HepG2 (cell line): Measurements from ENCODE around the gene CALR. TPM values are rescaled to one million over a fixed set of nuclear protein-coding genes. Genes with fewer than 3 reads are reported as not detected.

Source experiments
- AHR ChIP-seq: IDR thresholded peaks from 2 replicates; pipeline ENCODE4 v1.6.1; 2018; ENCODE audit warnings: missing genetic modification reagents, missing compliant biosample characterization
- ATF1 ChIP-seq: IDR thresholded peaks from 2 replicates; pipeline ENCODE4 v1.6.1; 2016; ENCODE audit warnings: mild to moderate bottlenecking, control low read depth
- CENPX ChIP-seq: sonication (generic); formaldehyde crosslinking; IDR thresholded peaks from 2 replicates; pipeline ENCODE4 v1.9.0; 2021; ENCODE audit warnings: mild to moderate bottlenecking, missing genetic modification reagents, moderate library complexity
- NFAT5 ChIP-seq: sonication (generic); formaldehyde crosslinking; IDR thresholded peaks from 2 replicates; pipeline ENCODE4 v1.4.0; 2020; ENCODE audit warnings: missing genetic modification reagents
- RFX3 ChIP-seq: IDR thresholded peaks from 2 replicates; pipeline ENCODE4 v1.6.1; 2016; ENCODE audit warnings: missing biosample characterization, missing genetic modification reagents
- RXRA ChIP-seq: sonication (generic); formaldehyde crosslinking; IDR thresholded peaks from 2 replicates; pipeline ENCODE4 v1.5.1; 2020; ENCODE audit warnings: missing genetic modification reagents
- SATB2 ChIP-seq: sonication (generic); formaldehyde crosslinking; IDR thresholded peaks from 2 replicates; pipeline ENCODE4 v1.5.0; 2020; ENCODE audit warnings: missing genetic modification reagents
- SOX13 ChIP-seq, 3 experiments: fragments of 450-650 bp in 1 of 3; sonication (generic) in 1 of 3; formaldehyde crosslinking in 1 of 3; IDR thresholded peaks in 2 of 3; conservative IDR thresholded peaks in 1 of 3; 2 replicates each; pipeline versions ENCODE4 v1.5.0 to v1.6.1; 2016 to 2020; ENCODE audit warnings: antibody characterized with exemption in 1 of 3, mild to moderate bottlenecking in 1 of 3, missing compliant biosample characterization in 1 of 3, missing genetic modification reagents in 1 of 3, moderate library complexity in 1 of 3
- ZBTB25 ChIP-seq: IDR thresholded peaks from 2 replicates; pipeline ENCODE4 v1.6.1; 2018; ENCODE audit warnings: missing genetic modification reagents
- ZFX ChIP-seq: sonication (generic); formaldehyde crosslinking; IDR thresholded peaks from 2 replicates; pipeline ENCODE4 v1.4.0; 2020; ENCODE audit warnings: mild to moderate bottlenecking, low read depth, missing genetic modification reagents, moderate library complexity
- ZNF207 ChIP-seq: fragments of 450-650 bp; IDR thresholded peaks from 2 replicates; pipeline ENCODE4 v1.6.1; 2016; ENCODE audit warnings: antibody characterized with exemption, borderline replicate concordance
- ZNF282 ChIP-seq: fragments of 450-650 bp; IDR thresholded peaks from 2 replicates; pipeline ENCODE4 v1.6.1; 2018; ENCODE audit not compliant: partially characterized antibody
- ZNF660 ChIP-seq: sonication (generic); formaldehyde crosslinking; IDR thresholded peaks from 2 replicates; pipeline ENCODE4 v1.5.1; 2020; ENCODE audit warnings: mild to moderate bottlenecking, low read depth, missing genetic modification reagents, borderline replicate concordance
- ZNF674 ChIP-seq: sonication (generic); formaldehyde crosslinking; IDR thresholded peaks from 2 replicates; pipeline ENCODE4 v1.5.0; 2020; ENCODE audit warnings: low read depth, mild to moderate bottlenecking, missing genetic modification reagents
- ZNF792 ChIP-seq: IDR thresholded peaks from 2 replicates; pipeline ENCODE4 v1.6.1; 2016
- ZNF816 ChIP-seq: sonication (generic); formaldehyde crosslinking; IDR thresholded peaks from 2 replicates; pipeline ENCODE4 v1.8.0; 2022; ENCODE audit warnings: missing genetic modification reagents, mild to moderate bottlenecking, borderline replicate concordance
- polyA plus RNA-seq, 8 experiments: library from polyadenylated mRNA; depleted of rRNA in 3 of 8; stranded (reverse) in 7 of 8; unstranded in 1 of 8; fragments of >200 nt; fragmentation: Illumina TruSeq in 4 of 8; extraction: Trizol in 4 of 8; gene quantifications; 2 replicates each; pipeline versions ENCODE4 v1.2.1 to v1.2.3, GENCODE V29; 2011 to 2016; ENCODE audit warnings: low read depth in 4 of 8, missing spikeins in 1 of 8, mixed read lengths in 1 of 8; ENCODE audit not compliant: insufficient read depth in 1 of 8
- total RNA-seq, 5 experiments: library from RNA; depleted of rRNA; stranded (reverse); fragments of >200 nt; fragmentation: Illumina TruSeq; extraction: Trizol; gene quantifications; 2 replicates each; pipeline ENCODE4 v1.2.3, GENCODE V29; 2016; ENCODE audit warnings: low read depth in 1 of 5
- TF ChIP-seq, protein P1 (sequence below): IDR thresholded peaks from 2 replicates; pipeline ENCODE4 v1.6.1; 2016
- TF ChIP-seq, protein P2 (sequence below): sonication (generic); formaldehyde crosslinking; IDR thresholded peaks from 2 replicates; pipeline ENCODE4 v1.8.0; 2022; ENCODE audit warnings: missing genetic modification reagents, mild to moderate bottlenecking, moderate library complexity, borderline replicate concordance

CALR gene
- total and polyA plus RNA-seq, 2 of the 13 experiments (the other 11 are each of a cell fraction or from before 2014, with no cell fraction given): 898 to 934 TPM

DNA sequence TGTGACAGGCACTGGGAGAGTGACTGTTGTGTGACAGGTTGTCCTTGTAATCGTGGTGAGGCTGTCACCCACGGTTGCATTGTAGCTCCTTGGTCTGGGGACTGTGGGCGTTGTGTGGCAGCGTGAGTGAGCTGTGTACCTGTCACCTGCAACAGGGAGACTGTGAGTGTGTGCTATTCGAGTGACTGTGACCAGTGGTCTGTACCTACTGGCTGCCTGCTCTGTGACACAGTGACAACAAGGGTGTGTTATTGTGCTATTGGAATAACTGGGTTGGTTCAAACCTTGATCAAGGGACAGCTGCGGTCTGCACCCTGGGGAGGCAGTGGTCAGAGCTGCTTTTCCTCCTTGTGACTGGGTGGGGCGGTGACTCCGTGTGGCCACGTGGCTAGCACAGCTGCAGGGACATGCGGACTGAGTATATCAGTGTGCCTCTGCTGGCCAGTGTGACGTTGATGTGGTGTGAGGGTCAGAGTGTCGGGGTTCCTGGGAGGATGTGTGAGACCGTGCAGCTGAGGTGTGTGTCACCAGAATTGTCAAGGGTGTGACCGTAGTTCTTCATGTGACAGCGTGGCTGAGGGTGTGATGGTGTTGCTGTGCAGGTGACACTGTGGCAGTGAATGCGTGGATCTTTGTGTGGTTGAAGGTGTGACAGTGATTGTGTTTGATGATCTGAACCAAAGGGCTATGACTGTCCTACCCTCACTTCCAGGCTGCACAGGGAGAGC is 46.8 kb downstream of the CALR start (continued):
- TF ChIP-seq, protein P1, sequence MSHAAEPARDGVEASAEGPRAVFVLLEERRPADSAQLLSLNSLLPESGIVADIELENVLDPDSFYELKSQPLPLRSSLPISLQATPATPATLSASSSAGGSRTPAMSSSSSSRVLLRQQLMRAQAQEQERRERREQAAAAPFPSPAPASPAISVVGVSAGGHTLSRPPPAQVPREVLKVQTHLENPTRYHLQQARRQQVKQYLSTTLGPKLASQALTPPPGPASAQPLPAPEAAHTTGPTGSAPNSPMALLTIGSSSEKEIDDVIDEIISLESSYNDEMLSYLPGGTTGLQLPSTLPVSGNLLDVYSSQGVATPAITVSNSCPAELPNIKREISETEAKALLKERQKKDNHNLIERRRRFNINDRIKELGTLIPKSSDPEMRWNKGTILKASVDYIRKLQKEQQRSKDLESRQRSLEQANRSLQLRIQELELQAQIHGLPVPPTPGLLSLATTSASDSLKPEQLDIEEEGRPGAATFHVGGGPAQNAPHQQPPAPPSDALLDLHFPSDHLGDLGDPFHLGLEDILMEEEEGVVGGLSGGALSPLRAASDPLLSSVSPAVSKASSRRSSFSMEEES: peak; percentile 77
- TF ChIP-seq ZBTB25 (no peak; the same call in 1 of the 2 replicates), ZNF207 (no peak), NFAT5 (CRISPR knock-in tag) (no peak; the same call in 1 of the 2 replicates), ZNF660 (CRISPR knock-in tag) (no peak), AHR (CRISPR knock-in tag) (0 out of 2 replicates have a peak, but pooled peaks have one; percentile 72), ZNF816 (CRISPR knock-in tag) (no peak), CENPX (no peak), SATB2 (CRISPR knock-in tag) (no peak), ZNF674 (CRISPR knock-in tag) (no peak), ATF1 (no peak), SOX13 (IDR thresholded peaks at IDR 0.05) (no peak), SOX13 (CRISPR knock-in tag; conservative IDR thresholded peaks at IDR 0.05 in 1 of 2, IDR thresholded peaks at IDR 0.05 in 1 of 2) (no peak), RFX3 (no peak), ZNF792 (CRISPR knock-in tag) (peak; percentile 74; the same call in 1 of the 2 replicates), ZNF282 (no peak), RXRA (CRISPR knock-in tag) (no peak), ZFX (CRISPR knock-in tag) (peak; percentile 9; the same call in 1 of the 2 replicates)
- TF ChIP-seq, protein P2, sequence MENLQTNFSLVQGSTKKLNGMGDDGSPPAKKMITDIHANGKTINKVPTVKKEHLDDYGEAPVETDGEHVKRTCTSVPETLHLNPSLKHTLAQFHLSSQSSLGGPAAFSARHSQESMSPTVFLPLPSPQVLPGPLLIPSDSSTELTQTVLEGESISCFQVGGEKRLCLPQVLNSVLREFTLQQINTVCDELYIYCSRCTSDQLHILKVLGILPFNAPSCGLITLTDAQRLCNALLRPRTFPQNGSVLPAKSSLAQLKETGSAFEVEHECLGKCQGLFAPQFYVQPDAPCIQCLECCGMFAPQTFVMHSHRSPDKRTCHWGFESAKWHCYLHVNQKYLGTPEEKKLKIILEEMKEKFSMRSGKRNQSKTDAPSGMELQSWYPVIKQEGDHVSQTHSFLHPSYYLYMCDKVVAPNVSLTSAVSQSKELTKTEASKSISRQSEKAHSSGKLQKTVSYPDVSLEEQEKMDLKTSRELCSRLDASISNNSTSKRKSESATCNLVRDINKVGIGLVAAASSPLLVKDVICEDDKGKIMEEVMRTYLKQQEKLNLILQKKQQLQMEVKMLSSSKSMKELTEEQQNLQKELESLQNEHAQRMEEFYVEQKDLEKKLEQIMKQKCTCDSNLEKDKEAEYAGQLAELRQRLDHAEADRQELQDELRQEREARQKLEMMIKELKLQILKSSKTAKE (CRISPR knock-in tag): no peak
